SIG-M5 treated with dmso at 0.1 percent for 504 hours (cell line): ENCODE measurements around the gene GMPPA.

Experiments
- DNase-seq: peaks from one replicate; lab custom pipeline; 2025; ENCODE audit not compliant: unreplicated experiment; lab: John Stamatoyannopoulos, UW

The GMPPA gene

DNA sequence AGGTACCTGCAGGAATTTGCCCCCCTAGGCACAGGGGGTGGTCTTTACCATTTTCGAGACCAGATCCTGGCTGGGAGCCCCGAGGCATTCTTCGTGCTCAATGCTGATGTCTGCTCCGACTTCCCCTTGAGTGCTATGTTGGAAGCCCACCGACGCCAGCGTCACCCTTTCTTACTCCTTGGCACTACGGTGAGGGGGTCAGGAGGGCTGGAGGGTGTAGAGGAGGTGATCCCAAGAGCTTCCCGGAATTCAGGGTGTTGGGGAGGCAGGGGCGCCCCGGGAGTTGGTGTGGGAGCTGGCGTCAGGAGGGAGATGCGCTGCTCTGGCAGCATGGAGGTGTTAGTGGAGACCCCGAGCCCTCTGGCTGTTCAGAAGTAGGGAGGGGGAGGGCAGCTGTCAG, 3.2 kb downstream of the GMPPA start:
- no peak for DNase-seq

DNA sequence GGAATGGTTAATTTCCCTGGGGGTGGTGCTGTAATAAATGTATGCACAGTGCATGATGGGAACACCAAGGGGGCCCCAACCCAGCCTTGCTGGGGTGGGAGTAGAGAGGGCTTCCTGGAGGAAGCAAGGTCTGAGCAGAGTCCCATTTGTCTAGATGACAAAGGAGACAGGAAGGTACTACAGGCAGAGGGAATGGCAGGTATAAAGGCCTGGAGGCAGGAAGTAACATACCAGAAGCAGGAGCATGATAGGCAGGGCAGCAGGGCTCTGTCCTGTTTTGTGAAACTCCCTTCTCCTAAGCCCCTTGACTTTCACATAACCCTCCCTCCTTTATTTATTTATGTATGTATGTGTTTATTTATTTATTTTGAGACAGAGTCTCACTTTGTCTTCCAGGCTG, 3.9 kb downstream of the GMPPA start:
- no peak for DNase-seq

- no peak for DNase-seq
Measured at GRCh38 chr2:219505585-219505984, 6.9 kb downstream of the GMPPA start.

DNA sequence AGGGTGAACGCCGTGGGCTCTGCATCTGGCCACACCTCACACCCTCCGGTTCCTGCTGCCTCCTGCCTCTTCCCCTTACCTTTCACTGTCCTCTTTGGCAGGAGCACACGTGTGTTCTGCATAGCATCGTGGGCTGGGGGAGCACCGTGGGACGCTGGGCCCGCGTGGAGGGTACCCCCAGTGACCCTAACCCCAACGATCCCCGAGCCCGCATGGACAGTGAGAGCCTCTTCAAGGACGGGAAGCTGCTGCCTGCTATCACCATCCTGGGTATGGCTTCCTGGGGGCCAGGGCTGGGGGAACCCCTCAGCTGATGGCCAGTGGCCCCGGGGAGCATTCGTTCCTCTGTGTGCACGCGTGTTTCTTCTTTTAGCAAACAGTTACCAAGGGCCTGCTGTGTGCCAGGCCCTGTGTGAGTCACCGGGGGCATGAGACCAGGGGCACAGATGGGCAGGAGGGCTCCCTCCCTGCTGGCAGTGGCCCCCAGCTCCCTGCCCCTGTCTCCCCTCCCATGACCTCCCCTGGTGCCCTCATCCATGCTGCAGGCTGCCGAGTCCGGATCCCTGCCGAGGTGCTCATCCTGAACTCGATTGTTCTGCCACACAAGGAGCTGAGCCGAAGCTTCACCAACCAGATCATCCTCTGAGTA, 7.6 kb downstream of the GMPPA start:
- no peak for DNase-seq

- no peak for DNase-seq
Measured at GRCh38 chr2:219506802-219507526, 8.3 kb downstream of the GMPPA start.

- no peak for DNase-seq
Measured at GRCh38 chr2:219507581-219508443, 9.1 kb downstream of the GMPPA start.

- DNase-seq = no peak
Measured at GRCh38 chr2:219508444-219508734, 9.7 kb downstream of the GMPPA start.

GRCh38 chr2:219508971-219509779, 10.5 kb downstream of the GMPPA start:
- no peak for DNase-seq

- peak; percentile 34 for DNase-seq
Measured at GRCh38 chr2:219509780-219510511, 11.3 kb downstream of the GMPPA start.

DNA sequence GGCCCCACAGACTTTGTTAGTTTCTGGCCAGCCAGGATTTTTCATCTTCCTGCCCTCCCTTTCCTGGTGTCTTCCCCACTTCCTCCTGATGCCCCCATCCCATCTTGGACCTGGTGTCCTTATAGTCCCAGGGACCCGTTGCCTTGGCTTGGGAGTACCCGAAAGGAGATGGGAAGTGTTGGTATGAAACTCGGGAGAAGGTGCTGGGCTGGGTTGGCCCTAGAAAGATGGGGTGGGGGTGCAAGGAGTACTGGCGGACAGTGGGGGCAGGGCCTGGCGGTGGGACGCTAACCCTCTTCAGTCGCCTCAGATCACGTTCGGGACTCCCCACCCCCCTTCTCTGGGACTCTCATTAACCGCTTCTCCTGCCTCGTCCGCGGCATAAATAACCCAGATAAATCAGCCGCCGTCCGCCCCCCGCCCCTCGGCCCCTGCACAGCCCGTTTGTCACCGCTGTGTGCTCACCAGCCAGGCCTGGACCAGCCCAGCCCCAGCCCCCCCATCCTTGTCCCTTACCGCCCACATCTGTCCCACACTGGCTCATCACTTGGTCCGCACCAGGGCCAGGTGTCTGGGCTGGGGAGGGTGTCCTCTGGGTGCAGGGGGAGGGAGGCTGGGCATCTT, 11.9 kb downstream of the GMPPA start:
- DNase-seq = no peak

DNA sequence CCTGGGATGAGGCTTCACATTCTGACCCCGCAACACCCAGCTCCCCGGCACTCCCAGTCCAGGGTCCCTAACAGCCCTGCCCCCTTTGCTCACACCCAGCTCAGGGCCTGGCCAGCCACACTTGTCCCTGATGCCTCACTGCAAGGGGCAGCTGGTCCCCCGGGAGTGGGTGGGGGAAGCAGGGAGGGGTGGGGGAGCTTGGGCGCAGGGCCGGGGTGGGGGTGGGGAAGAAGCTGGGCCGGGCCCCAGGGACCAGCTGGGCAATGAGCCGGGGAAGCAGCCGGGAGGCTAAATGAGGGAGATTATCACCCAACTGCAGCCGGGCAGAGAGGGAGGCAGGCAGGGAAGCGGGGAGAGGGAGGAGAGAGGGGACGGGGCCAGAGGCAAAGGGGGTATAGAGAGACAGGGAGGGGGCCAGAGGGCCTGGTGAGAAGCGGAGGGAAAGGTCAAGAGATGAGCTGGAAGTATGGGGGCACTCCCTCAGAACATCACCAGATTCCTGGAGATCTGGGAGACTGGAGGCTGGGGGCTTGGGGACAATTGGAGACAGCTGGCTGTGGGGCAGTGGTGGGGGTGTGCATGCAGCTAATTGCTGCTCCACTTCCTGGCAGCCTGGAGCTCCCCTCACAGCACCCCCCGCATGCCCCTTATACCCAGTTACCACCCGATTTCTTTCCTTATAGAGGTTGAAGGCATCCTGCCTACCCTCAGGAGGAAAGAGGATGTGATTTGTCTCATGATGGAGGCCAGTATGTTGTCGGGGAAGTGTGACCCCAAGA, 13.0 kb downstream of the GMPPA start:
- no peak for DNase-seq

- DNase-seq = no peak
Measured at GRCh38 chr2:219512524-219513216, 14.0 kb downstream of the GMPPA start.

DNA sequence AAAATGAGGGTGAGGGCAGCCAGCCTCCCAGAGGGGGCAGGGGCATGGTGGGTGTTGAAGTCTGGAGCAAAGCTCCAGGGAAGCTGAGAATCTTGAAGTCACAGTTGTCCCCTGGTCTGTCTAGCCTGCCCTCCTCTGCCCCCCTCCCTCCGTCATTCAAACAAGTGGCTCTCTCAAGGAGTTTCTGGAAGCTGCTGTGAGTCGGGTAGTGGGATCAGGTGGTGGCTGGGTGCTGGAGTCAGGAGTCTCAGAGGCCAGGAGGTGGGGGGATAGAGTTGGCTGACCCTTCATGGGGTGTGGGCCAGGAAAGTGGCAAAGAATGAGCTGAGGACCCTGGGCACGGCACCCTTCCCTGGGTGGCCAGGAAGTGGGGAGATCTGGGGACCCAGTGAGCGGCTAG, 15.1 kb downstream of the GMPPA start:
- DNase-seq = no peak

- no peak for DNase-seq
Measured at GRCh38 chr2:219514196-219514761, 15.6 kb downstream of the GMPPA start, which contains the start of gene ASIC4. Gene ASIC4, plus strand, starts transcription at chr2:219514482. Its CDS starts 243 bp downstream, at chr2:219514725.

DNA sequence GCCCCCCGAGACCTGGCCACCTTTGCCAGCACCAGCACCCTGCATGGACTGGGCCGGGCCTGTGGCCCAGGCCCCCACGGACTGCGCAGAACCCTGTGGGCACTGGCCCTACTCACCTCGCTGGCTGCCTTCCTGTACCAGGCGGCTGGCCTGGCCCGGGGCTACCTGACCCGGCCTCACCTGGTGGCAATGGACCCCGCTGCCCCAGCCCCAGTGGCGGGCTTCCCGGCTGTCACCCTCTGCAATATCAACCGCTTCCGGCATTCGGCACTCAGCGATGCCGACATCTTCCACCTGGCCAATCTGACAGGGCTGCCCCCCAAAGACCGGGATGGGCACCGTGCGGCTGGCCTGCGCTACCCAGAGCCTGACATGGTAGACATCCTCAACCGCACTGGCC, 16.1 kb downstream of the GMPPA start:
- DNase-seq = no peak

DNA sequence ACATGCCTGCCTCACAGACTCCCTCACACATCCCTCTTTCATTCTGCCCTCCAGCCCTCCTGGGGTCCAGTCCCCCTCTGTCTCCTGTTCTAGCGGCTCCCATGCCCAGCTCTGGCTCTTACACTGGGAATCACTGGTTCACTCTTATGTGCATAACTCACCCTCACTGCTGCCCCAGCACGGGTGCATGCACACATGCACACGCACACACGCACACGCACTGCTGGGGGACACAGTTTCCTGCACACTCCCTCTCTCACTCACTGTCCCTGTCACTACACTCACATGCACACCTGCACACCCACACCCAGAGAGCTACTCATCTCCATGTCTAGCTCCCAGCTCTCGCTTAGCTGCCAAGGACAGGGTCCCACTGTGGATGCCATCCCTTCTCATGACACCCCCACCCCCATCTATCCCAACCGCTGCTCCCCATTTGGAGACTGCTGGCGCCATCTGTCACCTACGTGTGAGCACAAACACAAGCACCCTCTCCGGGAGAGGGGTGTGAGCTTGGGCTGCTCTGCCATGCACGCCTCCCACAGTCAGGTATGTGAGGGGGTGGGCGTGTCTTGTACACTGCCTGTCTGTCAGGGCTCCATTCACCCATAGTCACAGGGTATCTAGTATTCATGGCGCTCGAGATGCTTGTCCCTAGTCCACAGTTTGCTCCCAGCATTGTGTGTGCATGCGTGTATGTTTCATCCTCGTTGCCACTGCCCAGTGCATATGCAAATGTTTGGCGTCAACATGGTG, 17.4 kb downstream of the GMPPA start:
- DNase-seq = no peak

- DNase-seq = no peak
Measured at GRCh38 chr2:219516888-219517287, 18.2 kb downstream of the GMPPA start.
